GM19025 (cell line): Measurements from ENCODE around the gene NRROS.
A peak's percentile ranks its signal among the peaks of the same experiment; 100 is the strongest.
"Not testable (repeated sequence)": the region's sequence is repeated elsewhere in the genome, so short reads cannot be mapped to it uniquely, and the experiment has no call there.

Experiments used
- ATAC-seq: cut with Tn5 transposase; IDR thresholded peaks from one replicate; pipeline ENCODE4 v1.9.1; 2021; ENCODE audit warnings: mild to moderate bottlenecking, low read depth, moderate library complexity; ENCODE audit not compliant: unreplicated experiment

The NRROS gene

GRCh38 chr3:196639483-196640296, at the start of gene NRROS:
Gene NRROS (plus strand): TSS chr3:196639694. CDS start chr3:196654540, 14,846 bp downstream.
- no peak for ATAC-seq

GRCh38 chr3:196590279-196590678, 49.2 kb upstream of the NRROS start:
- no peak for ATAC-seq

GRCh38 chr3:196596355-196596754, 43.1 kb upstream of the NRROS start:
- ATAC-seq: no peak

- not testable (repeated sequence) for ATAC-seq
Observed at GRCh38 chr3:196597971-196598733, 41.3 kb upstream of the NRROS start.

- ATAC-seq: no peak
Observed at GRCh38 chr3:196599734-196600128, 39.8 kb upstream of the NRROS start.

GRCh38 chr3:196600359-196600758, 39.1 kb upstream of the NRROS start:
- ATAC-seq: no peak

GRCh38 chr3:196602673-196603072, 36.8 kb upstream of the NRROS start:
- ATAC-seq: no peak

- ATAC-seq: no peak
Observed at GRCh38 chr3:196603683-196604082, 35.8 kb upstream of the NRROS start.

GRCh38 chr3:196604548-196604947, 34.9 kb upstream of the NRROS start:
- ATAC-seq: no peak

- no peak for ATAC-seq
Observed at GRCh38 chr3:196608693-196609092, 30.8 kb upstream of the NRROS start.

- no peak for ATAC-seq
Observed at GRCh38 chr3:196609343-196609775, 30.1 kb upstream of the NRROS start.

GRCh38 chr3:196609805-196610515, 29.5 kb upstream of the NRROS start:
- no peak for ATAC-seq

GRCh38 chr3:196611761-196612483, 27.6 kb upstream of the NRROS start:
- no peak for ATAC-seq

- not testable (repeated sequence) for ATAC-seq
Observed at GRCh38 chr3:196615234-196615633, 24.3 kb upstream of the NRROS start.

- no peak for ATAC-seq
Observed at GRCh38 chr3:196617256-196617655, 22.2 kb upstream of the NRROS start.

GRCh38 chr3:196619223-196619622, 20.3 kb upstream of the NRROS start:
- no peak for ATAC-seq

GRCh38 chr3:196619627-196620026, 19.9 kb upstream of the NRROS start:
- ATAC-seq: not testable (repeated sequence)

GRCh38 chr3:196620161-196620604, 19.3 kb upstream of the NRROS start:
- peak; percentile 48 for ATAC-seq

- no peak for ATAC-seq
Observed at GRCh38 chr3:196620684-196621083, 18.8 kb upstream of the NRROS start.

- ATAC-seq: no peak
Observed at GRCh38 chr3:196621611-196622010, 17.9 kb upstream of the NRROS start.
